ENCODE results near the gene ERP44.
"Not testable (repeated sequence)": the region's sequence is repeated elsewhere in the genome, so short reads cannot be mapped to it uniquely, and the experiment has no call there.

ERP44 gene

GRCh38 chr9:100067990-100068389 is 30.8 kb downstream of the ERP44 start:
- not testable (repeated sequence) for DNase-seq (ENCODE audit: low read depth)

GRCh38 chr9:100066539-100066938 is 32.3 kb downstream of the ERP44 start:
- DNase-seq (ENCODE audit: low read depth), result peak; percentile 26

- DNase-seq (ENCODE audit: low read depth), result peak; percentile 29
Observed at GRCh38 chr9:100064872-100065581, 33.8 kb downstream of the ERP44 start.

GRCh38 chr9:100063185-100063584 is 35.6 kb downstream of the ERP44 start:
- DNase-seq (ENCODE audit: low read depth), result no peak

- not testable (repeated sequence) for DNase-seq (ENCODE audit: low read depth)
Observed at GRCh38 chr9:100062683-100063082, 36.1 kb downstream of the ERP44 start.

GRCh38 chr9:100058699-100059579 is 39.9 kb downstream of the ERP44 start:
- DNase-seq (ENCODE audit: low read depth), result no peak

- no peak for DNase-seq (ENCODE audit: low read depth)
Observed at GRCh38 chr9:100057624-100058023, 41.2 kb downstream of the ERP44 start.

- no peak for DNase-seq (ENCODE audit: low read depth)
Observed at GRCh38 chr9:100056561-100056960, 42.2 kb downstream of the ERP44 start.

GRCh38 chr9:100052375-100052774 is 46.4 kb downstream of the ERP44 start:
- no peak for DNase-seq (ENCODE audit: low read depth)

GRCh38 chr9:100049551-100049950 is 49.2 kb downstream of the ERP44 start:
- DNase-seq (ENCODE audit: low read depth), result no peak

- DNase-seq (ENCODE audit: low read depth), result no peak
Observed at GRCh38 chr9:100038472-100038871, 60.3 kb downstream of the ERP44 start.

- DNase-seq (ENCODE audit: low read depth), result no peak
Observed at GRCh38 chr9:100033877-100034551, 64.8 kb downstream of the ERP44 start.

GRCh38 chr9:100030548-100030947 is 68.3 kb downstream of the ERP44 start:
- DNase-seq (ENCODE audit: low read depth), result no peak

GRCh38 chr9:100029251-100029650 is 69.5 kb downstream of the ERP44 start:
- DNase-seq (ENCODE audit: low read depth), result no peak

- peak; percentile 48 for DNase-seq (ENCODE audit: low read depth)
Observed at GRCh38 chr9:100028201-100028784, 70.5 kb downstream of the ERP44 start.

- no peak for DNase-seq (ENCODE audit: low read depth)
Observed at GRCh38 chr9:100027543-100027942, 71.3 kb downstream of the ERP44 start.

GRCh38 chr9:100021931-100022330 is 76.9 kb downstream of the ERP44 start:
- DNase-seq (ENCODE audit: low read depth), result no peak

GRCh38 chr9:100020121-100020795 is 78.5 kb downstream of the ERP44 start:
- DNase-seq (ENCODE audit: low read depth), result no peak

GRCh38 chr9:100019541-100019940 is 79.3 kb downstream of the ERP44 start:
- DNase-seq (ENCODE audit: low read depth), result no peak

- DNase-seq (ENCODE audit: low read depth), result no peak
Observed at GRCh38 chr9:100014846-100015245, 84.0 kb downstream of the ERP44 start.

GRCh38 chr9:100013573-100013972 is 85.2 kb downstream of the ERP44 start:
- DNase-seq (ENCODE audit: low read depth), result no peak

- DNase-seq (ENCODE audit: low read depth), result no peak
Observed at GRCh38 chr9:100012279-100012678, 86.5 kb downstream of the ERP44 start.

Data from stromal cell of bone marrow (primary cell).